SK-N-SH (cell line): ENCODE measurements around the gene CNGA3. TPM values are rescaled to one million over a fixed set of nuclear protein-coding genes. Genes with fewer than 3 reads are reported as not detected.

Experiments used
- CTCF ChIA-PET: fragments of 300-600, 350-600 bp; formaldehyde crosslinking; extraction: SDS; loops from one replicate; lab custom pipeline; 2021; lab: Yijun Ruan, JAX
- POLR2A ChIA-PET: fragments of 350-600 bp; sonication (Branson Sonifier 250); formaldehyde crosslinking; extraction: SDS; loops from one replicate; lab custom pipeline; 2020; ENCODE audit warnings: antibody characterized with exemption, inconsistent platforms; lab: Yijun Ruan, JAX
- DNase-seq: peaks from one replicate; pipeline ENCODE4 v3.0.0; 2012
- H2AFZ ChIP-seq: fragments of 200-600 bp; sonication (generic); 2 replicates; pipeline ENCODE4 v1.8.1; 2016; ENCODE audit warnings: antibody characterized with exemption, mild to moderate bottlenecking, low read depth
- H3F3A ChIP-seq: fragments of 200-600 bp; sonication (generic); replicated peaks from 2 replicates; pipeline ENCODE3; 2016; ENCODE audit warnings: antibody characterized with exemption, mild to moderate bottlenecking; ENCODE audit not compliant: insufficient read depth
- H3K27ac ChIP-seq, 2 experiments: fragments of 200-500 bp in 1 of 2; fragments of 200-600 bp in 1 of 2; sonication (Bioruptor generic) in 1 of 2; sonication (generic), shearing (Covaris generic) in 1 of 2; 2 replicates each; pipeline versions ENCODE4 v1.5.1 to v1.6.1; 2014 to 2016; ENCODE audit warnings: low read depth in 2 of 2, inconsistent platforms in 1 of 2, low read length in 1 of 2, mild to moderate bottlenecking in 1 of 2, mixed read lengths in 1 of 2
- H3K27me3 ChIP-seq: fragments of 200-600 bp; sonication (generic), shearing (Covaris generic); 2 replicates; pipeline ENCODE4 v1.6.1; 2016; ENCODE audit warnings: mixed run types; ENCODE audit not compliant: insufficient read depth
- H3K36me3 ChIP-seq, 2 experiments: fragments of 200-500 bp in 1 of 2; fragments of 200-600 bp in 1 of 2; sonication (Bioruptor generic) in 1 of 2; sonication (generic) in 1 of 2; replicated peaks in 1 of 2; 2 replicates each; pipeline versions ENCODE3 to v1.5.1; 2014 to 2016; ENCODE audit warnings: low read length in 1 of 2, mild to moderate bottlenecking in 1 of 2; ENCODE audit not compliant: insufficient read depth in 2 of 2, control insufficient read depth in 1 of 2
- H3K4me1 ChIP-seq, 2 experiments: fragments of 200-500 bp in 1 of 2; fragments of 200-600 bp in 1 of 2; sonication (Bioruptor generic) in 1 of 2; sonication (generic), shearing (Covaris generic) in 1 of 2; 2 replicates each; pipeline versions ENCODE4 v1.5.1 to v1.6.1; 2014 to 2016; ENCODE audit warnings: low read depth in 1 of 2, low read length in 1 of 2, mixed run types in 1 of 2; ENCODE audit not compliant: insufficient read depth in 2 of 2, control insufficient read depth in 1 of 2
- H3K4me2 ChIP-seq: fragments of 200-600 bp; sonication (generic), shearing (Covaris generic); 2 replicates; pipeline ENCODE4 v1.6.1; 2017; ENCODE audit warnings: mixed run types
- H3K4me3 ChIP-seq, 2 experiments: fragments of 200-500 bp in 1 of 2; fragments of 200-600 bp in 1 of 2; sonication (Bioruptor generic) in 1 of 2; sonication (generic), shearing (Covaris generic) in 1 of 2; 2 replicates each; pipeline versions ENCODE4 v1.5.1 to v1.8.1; 2014 to 2016; ENCODE audit warnings: low read depth in 2 of 2, inconsistent platforms in 1 of 2, low read length in 1 of 2, mild to moderate bottlenecking in 1 of 2, mixed read lengths in 1 of 2, moderate library complexity in 1 of 2
- H3K79me2 ChIP-seq: fragments of 200-600 bp; sonication (generic); 2 replicates; pipeline ENCODE4 v1.8.1; 2017; ENCODE audit warnings: mild to moderate bottlenecking; ENCODE audit not compliant: insufficient read depth
- H3K9ac ChIP-seq: fragments of 200-600 bp; sonication (generic); 2 replicates; pipeline ENCODE4 v1.6.1; 2017; ENCODE audit warnings: mixed run types
- H3K9me2 ChIP-seq: fragments of 200-600 bp; sonication (generic); 2 replicates; pipeline ENCODE4 v1.6.1; 2017; ENCODE audit warnings: mixed run types
- H3K9me3 ChIP-seq: fragments of 200-600 bp; sonication (generic); 2 replicates; pipeline ENCODE4 v1.6.1; 2017; ENCODE audit warnings: mixed run types, mild to moderate bottlenecking, moderate library complexity
- H4K20me1 ChIP-seq: fragments of 200-600 bp; sonication (generic); 2 replicates; pipeline ENCODE4 v1.6.1; 2017; ENCODE audit warnings: mild to moderate bottlenecking, mixed run types; ENCODE audit not compliant: insufficient read depth
- CHD2 ChIP-seq: fragments of 150-350 bp; IDR thresholded peaks from 2 replicates; pipeline ENCODE4 v1.6.1; 2018; ENCODE audit warnings: low read length; ENCODE audit not compliant: partially characterized antibody
- CTCF ChIP-seq: fragments of 200-600 bp; sonication (generic); IDR thresholded peaks from 2 replicates; pipeline ENCODE4 v1.6.1; 2017; ENCODE audit warnings: antibody characterized with exemption, mild to moderate bottlenecking, moderate library complexity
- FOXJ3 ChIP-seq: sonication (generic); formaldehyde crosslinking; IDR thresholded peaks from 2 replicates; pipeline ENCODE4 v1.5.1; 2020; ENCODE audit warnings: mild to moderate bottlenecking, missing genetic modification reagents
- GABPA ChIP-seq: IDR thresholded peaks from 2 replicates; pipeline ENCODE4 v1.4.0; 2012; ENCODE audit warnings: low read depth, mild to moderate bottlenecking
- GATA2 ChIP-seq: sonication (generic); formaldehyde crosslinking; IDR thresholded peaks from 2 replicates; pipeline ENCODE4 v1.5.0; 2020; ENCODE audit warnings: mild to moderate bottlenecking, missing genetic modification reagents
- IRF3 ChIP-seq: fragments of 150-350 bp; IDR thresholded peaks from 2 replicates; pipeline ENCODE4 v1.6.1; 2016; ENCODE audit warnings: mild to moderate bottlenecking, low read depth, low read length
- MAX ChIP-seq: IDR thresholded peaks from 2 replicates; pipeline ENCODE4 v1.4.0; 2012; ENCODE audit warnings: low read depth
- MXI1 ChIP-seq: IDR thresholded peaks from 2 replicates; pipeline ENCODE4 v1.6.1; 2012; ENCODE audit warnings: mild to moderate bottlenecking, low read depth, low read length, improper control_type of control experiment
- TAF1 ChIP-seq: IDR thresholded peaks from 2 replicates; pipeline ENCODE4 v1.6.1; 2012; ENCODE audit warnings: low read depth, mild to moderate bottlenecking, low read length, moderate library complexity, borderline replicate concordance
- TCF12 ChIP-seq: IDR thresholded peaks from 2 replicates; pipeline ENCODE4 v1.4.0; 2012
- ZBTB33 ChIP-seq: IDR thresholded peaks from 2 replicates; pipeline ENCODE4 v1.4.0; 2012; ENCODE audit warnings: low read depth, borderline replicate concordance
- WGBS: methylation state at CpG from one replicate; pipeline ENCODE4 v1.1.6; 2017; ENCODE audit warnings: low lambda C conversion rate; 5-methylcytosine and 5-hydroxymethylcytosine counted together
- polyA plus RNA-seq, 3 experiments: library from polyadenylated mRNA; depleted of rRNA; stranded (reverse); fragments of >200 nt; gene quantifications; 2 replicates each; pipeline ENCODE4 v1.2.3, GENCODE V29; 2012

CNGA3 gene
- polyA plus RNA-seq, 1 of the 3 experiments (the other 2 are of a cell fraction), result not detected

- H3K27ac ChIP-seq, result no peak overlapping the region
- ChIA-PET POLR2A (no interaction called here), CTCF (interaction anchor here (0.7 to 1.4 kb wide), 3 partner anchors 9 to 1263 kb away, joined by 3 read pairs; no protein-coding TSS in a partner anchor)
- TF ChIP-seq CTCF, result no peak
- no peak for TF ChIP-seq GATA2 (CRISPR knock-in tag)
- TF ChIP-seq MXI1, result no peak
- TF ChIP-seq CHD2, result no peak
- no peak for TF ChIP-seq TCF12
- TF ChIP-seq MAX, result no peak
- TF ChIP-seq ZBTB33, result no peak
- TF ChIP-seq GABPA, result no peak
- no peak for TF ChIP-seq FOXJ3 (CRISPR knock-in tag)
- no peak for TF ChIP-seq TAF1
- no peak for TF ChIP-seq IRF3
- no peak overlapping the region for H3K4me3 ChIP-seq
- peaks cover 8 to 13% of the 10 kb centered on the region in 2 experiments; a peak in 3 of 4 replicates for H3K4me1 ChIP-seq
- no peaks in the 10 kb centered on the region for H3K27me3 ChIP-seq
- H3K9me3 ChIP-seq, result no peaks in the 10 kb centered on the region
- H3K36me3 ChIP-seq, result no peaks in the 10 kb centered on the region
- H3K9me2 ChIP-seq, result no peaks in the 10 kb centered on the region
- H3K4me2 ChIP-seq, result no peak overlapping the region
- no peaks in the 10 kb centered on the region for H3F3A ChIP-seq
- H3K79me2 ChIP-seq, result peaks cover 18% of the 10 kb centered on the region
- DNase-seq, result no peak
- no peak overlapping the region for H3K9ac ChIP-seq
- H2AFZ ChIP-seq, result no peak overlapping the region
- WGBS, result 75% methylated on average over 7 of the region's 7 CpGs
- peaks cover 6% of the 10 kb centered on the region; the same call in 1 of the 2 replicates for H4K20me1 ChIP-seq
Measured at GRCh38 chr2:98441706-98442450, 95.6 kb downstream of the CNGA3 start.
